Neural cell (in vitro differentiated cells): Measurements from ENCODE around the gene PPCDC. TPM values are rescaled to one million over a fixed set of nuclear protein-coding genes. Genes with fewer than 3 reads are reported as not detected.
"Not testable (repeated sequence)": the region's sequence is repeated elsewhere in the genome, so short reads cannot be mapped to it uniquely, and the experiment has no call there.

Experiments used
- H2AFZ ChIP-seq: fragments of 200-600, 300-800 bp; sonication (generic), shearing (Covaris generic); 2 replicates; pipeline ENCODE4 v1.6.0; 2014; ENCODE audit warnings: low read depth, mild to moderate bottlenecking, antibody characterized with exemption, low read length, moderate library complexity
- H3F3A ChIP-seq: fragments of 200-600 bp; shearing (Covaris generic); 2 replicates; pipeline ENCODE4 v1.6.1; 2016; ENCODE audit warnings: mild to moderate bottlenecking, moderate library complexity, mixed read lengths, antibody characterized with exemption, low read length; ENCODE audit not compliant: insufficient read depth, poor library complexity, severe bottlenecking
- H3K27ac ChIP-seq: fragments of 200-600, 300-800 bp; sonication (generic), shearing (Covaris generic); 2 replicates; pipeline ENCODE4 v1.5.1; 2014; ENCODE audit warnings: mild to moderate bottlenecking, low read length, moderate library complexity
- H3K27me3 ChIP-seq: fragments of 300-800, 200-600 bp; sonication (generic), shearing (Covaris generic); 2 replicates; pipeline ENCODE4 v1.6.0; 2014; ENCODE audit warnings: mild to moderate bottlenecking, low read depth, low read length, moderate library complexity; ENCODE audit not compliant: insufficient read depth
- H3K36me3 ChIP-seq: fragments of 300-800, 200-600 bp; sonication (generic), shearing (Covaris generic); 2 replicates; pipeline ENCODE4 v1.5.1; 2014; ENCODE audit warnings: mild to moderate bottlenecking, antibody characterized with exemption, low read length, moderate library complexity; ENCODE audit not compliant: insufficient read depth
- H3K4me2 ChIP-seq: fragments of 300-800, 200-600 bp; sonication (generic), shearing (Covaris generic); 2 replicates; pipeline ENCODE4 v1.6.0; 2014; ENCODE audit warnings: mild to moderate bottlenecking, low read length
- H3K4me3 ChIP-seq: fragments of 300-800, 200-600 bp; sonication (generic), shearing (Covaris generic); 2 replicates; pipeline ENCODE4 v1.5.1; 2014; ENCODE audit warnings: mild to moderate bottlenecking, low read length, moderate library complexity
- H3K79me2 ChIP-seq: fragments of 200-600 bp; shearing (Covaris generic); replicated peaks from 2 replicates; pipeline ENCODE4 v1.6.0; 2014; ENCODE audit warnings: mild to moderate bottlenecking, low read length, moderate library complexity; ENCODE audit not compliant: insufficient read depth
- H3K9ac ChIP-seq: fragments of 300-800, 200-600 bp; sonication (generic), shearing (Covaris generic); 2 replicates; pipeline ENCODE4 v1.6.1; 2016; ENCODE audit warnings: mild to moderate bottlenecking, low read length, mixed read lengths
- H3K9me2 ChIP-seq: fragments of 200-600 bp; shearing (Covaris generic); 2 replicates; pipeline ENCODE4 v1.6.1; 2016; ENCODE audit warnings: mild to moderate bottlenecking, low read length, mixed read lengths; ENCODE audit not compliant: insufficient read depth
- H3K9me3 ChIP-seq: fragments of 200-600, 300-800 bp; sonication (generic), shearing (Covaris generic); 2 replicates; pipeline ENCODE4 v1.6.1; 2016; ENCODE audit warnings: mild to moderate bottlenecking, mixed run types, low read length, moderate library complexity, mixed read lengths
- H4K20me1 ChIP-seq: fragments of 200-600 bp; shearing (Covaris generic); 2 replicates; pipeline ENCODE4 v1.6.1; 2016; ENCODE audit warnings: mild to moderate bottlenecking, mixed run types; ENCODE audit not compliant: insufficient read depth
- EP300 ChIP-seq: fragments of 450-650 bp; conservative IDR thresholded peaks from 2 replicates; pipeline ENCODE4 v1.6.1; 2014; ENCODE audit warnings: antibody characterized with exemption, mild to moderate bottlenecking, moderate library complexity; ENCODE audit not compliant: poor library complexity, severe bottlenecking
- EZH2 ChIP-seq: fragments of 200-600, 300-800 bp; shearing (Covaris generic), sonication (generic); IDR thresholded peaks from 2 replicates; pipeline ENCODE4 v1.6.1; 2014; ENCODE audit warnings: antibody characterized with exemption, low read length, borderline replicate concordance, mild to moderate bottlenecking; ENCODE audit not compliant: insufficient read depth, poor library complexity, severe bottlenecking
- MXI1 ChIP-seq: fragments of 450-650 bp; conservative IDR thresholded peaks from 2 replicates; pipeline ENCODE4 v1.6.1; 2014; ENCODE audit warnings: antibody characterized with exemption, mild to moderate bottlenecking; ENCODE audit not compliant: poor library complexity, severe bottlenecking
- POLR2AphosphoS5 ChIP-seq: IDR thresholded peaks from 2 replicates; pipeline ENCODE4 v1.6.1; 2012
- RAD21 ChIP-seq: fragments of 450-650 bp; conservative IDR thresholded peaks from 2 replicates; pipeline ENCODE4 v1.6.1; 2014; ENCODE audit warnings: antibody characterized with exemption, mild to moderate bottlenecking, moderate library complexity
- SMC3 ChIP-seq: fragments of 450-650 bp; conservative IDR thresholded peaks from 2 replicates; pipeline ENCODE4 v1.6.1; 2014; ENCODE audit warnings: antibody characterized with exemption, mild to moderate bottlenecking, moderate library complexity; ENCODE audit not compliant: poor library complexity
- TAF1 ChIP-seq: IDR thresholded peaks from 2 replicates; pipeline ENCODE4 v1.6.1; 2012; ENCODE audit warnings: low read depth
- polyA plus RNA-seq: library from polyadenylated mRNA; depleted of rRNA; stranded (reverse); fragments of >200 nt; gene quantifications from 2 replicates; pipeline ENCODE4 v1.2.3, GENCODE V29; 2014
- TF ChIP-seq, protein P1 (sequence below): IDR thresholded peaks from 2 replicates; pipeline ENCODE4 v1.6.1; 2012; ENCODE audit warnings: borderline replicate concordance
- TF ChIP-seq, protein P2 (sequence below): fragments of 450-650 bp; IDR thresholded peaks from 2 replicates; pipeline ENCODE4 v1.5.1; 2014; ENCODE audit warnings: antibody characterized with exemption, mild to moderate bottlenecking, moderate library complexity; ENCODE audit not compliant: poor library complexity, severe bottlenecking

The PPCDC gene
- polyA plus RNA-seq, 1 donor from 2014 or later, result 13.6 TPM

DNA sequence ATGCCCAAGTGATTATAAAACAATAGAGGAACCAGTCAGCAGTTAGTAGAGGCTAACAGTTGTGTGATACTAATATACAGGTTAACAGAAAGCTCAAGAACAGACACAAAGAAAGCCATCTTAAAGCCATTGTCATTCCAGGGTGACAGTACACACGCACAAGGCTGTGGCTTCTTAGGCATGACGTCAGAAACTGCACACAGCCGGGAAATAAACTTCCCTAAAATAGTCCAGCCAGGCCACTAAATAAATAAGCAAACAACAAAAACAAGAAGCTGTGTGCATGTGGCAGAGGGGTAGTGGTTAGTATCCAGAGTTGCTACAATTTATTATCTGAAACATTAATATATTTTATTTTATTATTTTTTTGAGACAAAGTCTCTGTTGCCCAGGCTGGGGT is 49.8 kb downstream of the PPCDC start:
- TF ChIP-seq EP300 (no peak), MXI1 (no peak), RAD21 (no peak), POLR2AphosphoS5 (no peak), EZH2 (no peak), TAF1 (no peak), SMC3 (no peak)
- TF ChIP-seq, protein P1, sequence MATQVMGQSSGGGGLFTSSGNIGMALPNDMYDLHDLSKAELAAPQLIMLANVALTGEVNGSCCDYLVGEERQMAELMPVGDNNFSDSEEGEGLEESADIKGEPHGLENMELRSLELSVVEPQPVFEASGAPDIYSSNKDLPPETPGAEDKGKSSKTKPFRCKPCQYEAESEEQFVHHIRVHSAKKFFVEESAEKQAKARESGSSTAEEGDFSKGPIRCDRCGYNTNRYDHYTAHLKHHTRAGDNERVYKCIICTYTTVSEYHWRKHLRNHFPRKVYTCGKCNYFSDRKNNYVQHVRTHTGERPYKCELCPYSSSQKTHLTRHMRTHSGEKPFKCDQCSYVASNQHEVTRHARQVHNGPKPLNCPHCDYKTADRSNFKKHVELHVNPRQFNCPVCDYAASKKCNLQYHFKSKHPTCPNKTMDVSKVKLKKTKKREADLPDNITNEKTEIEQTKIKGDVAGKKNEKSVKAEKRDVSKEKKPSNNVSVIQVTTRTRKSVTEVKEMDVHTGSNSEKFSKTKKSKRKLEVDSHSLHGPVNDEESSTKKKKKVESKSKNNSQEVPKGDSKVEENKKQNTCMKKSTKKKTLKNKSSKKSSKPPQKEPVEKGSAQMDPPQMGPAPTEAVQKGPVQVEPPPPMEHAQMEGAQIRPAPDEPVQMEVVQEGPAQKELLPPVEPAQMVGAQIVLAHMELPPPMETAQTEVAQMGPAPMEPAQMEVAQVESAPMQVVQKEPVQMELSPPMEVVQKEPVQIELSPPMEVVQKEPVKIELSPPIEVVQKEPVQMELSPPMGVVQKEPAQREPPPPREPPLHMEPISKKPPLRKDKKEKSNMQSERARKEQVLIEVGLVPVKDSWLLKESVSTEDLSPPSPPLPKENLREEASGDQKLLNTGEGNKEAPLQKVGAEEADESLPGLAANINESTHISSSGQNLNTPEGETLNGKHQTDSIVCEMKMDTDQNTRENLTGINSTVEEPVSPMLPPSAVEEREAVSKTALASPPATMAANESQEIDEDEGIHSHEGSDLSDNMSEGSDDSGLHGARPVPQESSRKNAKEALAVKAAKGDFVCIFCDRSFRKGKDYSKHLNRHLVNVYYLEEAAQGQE, result no peak
- TF ChIP-seq, protein P2, sequence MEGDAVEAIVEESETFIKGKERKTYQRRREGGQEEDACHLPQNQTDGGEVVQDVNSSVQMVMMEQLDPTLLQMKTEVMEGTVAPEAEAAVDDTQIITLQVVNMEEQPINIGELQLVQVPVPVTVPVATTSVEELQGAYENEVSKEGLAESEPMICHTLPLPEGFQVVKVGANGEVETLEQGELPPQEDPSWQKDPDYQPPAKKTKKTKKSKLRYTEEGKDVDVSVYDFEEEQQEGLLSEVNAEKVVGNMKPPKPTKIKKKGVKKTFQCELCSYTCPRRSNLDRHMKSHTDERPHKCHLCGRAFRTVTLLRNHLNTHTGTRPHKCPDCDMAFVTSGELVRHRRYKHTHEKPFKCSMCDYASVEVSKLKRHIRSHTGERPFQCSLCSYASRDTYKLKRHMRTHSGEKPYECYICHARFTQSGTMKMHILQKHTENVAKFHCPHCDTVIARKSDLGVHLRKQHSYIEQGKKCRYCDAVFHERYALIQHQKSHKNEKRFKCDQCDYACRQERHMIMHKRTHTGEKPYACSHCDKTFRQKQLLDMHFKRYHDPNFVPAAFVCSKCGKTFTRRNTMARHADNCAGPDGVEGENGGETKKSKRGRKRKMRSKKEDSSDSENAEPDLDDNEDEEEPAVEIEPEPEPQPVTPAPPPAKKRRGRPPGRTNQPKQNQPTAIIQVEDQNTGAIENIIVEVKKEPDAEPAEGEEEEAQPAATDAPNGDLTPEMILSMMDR, result no peak
- H3K36me3 ChIP-seq, result no peaks in the 10 kb centered on the region
- no peaks in the 10 kb centered on the region for H4K20me1 ChIP-seq
- no peak overlapping the region for H3K4me2 ChIP-seq
- no peak overlapping the region for H2AFZ ChIP-seq
- H3K79me2 ChIP-seq, result no peaks in the 10 kb centered on the region
- H3F3A ChIP-seq, result no peaks in the 10 kb centered on the region
- H3K27ac ChIP-seq, result no peak overlapping the region
- H3K9me3 ChIP-seq, result no peaks in the 10 kb centered on the region
- no peak overlapping the region for H3K9ac ChIP-seq
- no peaks in the 10 kb centered on the region for H3K9me2 ChIP-seq
- H3K4me3 ChIP-seq, result no peak overlapping the region
- H3K27me3 ChIP-seq, result no peaks in the 10 kb centered on the region

DNA sequence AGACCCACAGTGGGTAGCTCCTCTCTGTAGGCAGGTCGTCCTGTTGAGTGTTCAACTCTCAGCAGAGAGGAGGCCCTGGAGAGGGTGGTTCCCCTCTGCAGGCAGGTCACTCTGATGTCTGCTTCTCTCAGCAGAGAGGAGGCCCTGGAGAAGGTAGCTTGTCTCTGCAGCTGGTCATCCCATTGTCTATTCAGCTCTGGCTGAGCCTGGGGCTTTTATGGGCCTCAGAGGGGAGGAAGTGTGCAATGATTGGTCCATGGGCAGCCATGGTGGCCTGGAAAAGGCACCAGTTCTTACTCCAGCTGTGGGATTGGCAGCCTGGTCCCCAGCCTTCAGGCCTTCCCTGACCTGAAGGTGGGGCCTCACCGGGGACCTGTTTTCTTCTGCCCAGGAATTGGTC is 52.9 kb downstream of the PPCDC start:
- H3K27me3 ChIP-seq, result no peaks in the 10 kb centered on the region
- H3F3A ChIP-seq, result no peaks in the 10 kb centered on the region
- TF ChIP-seq MXI1 (no peak), EP300 (no peak), POLR2AphosphoS5 (no peak), EZH2 (no peak), SMC3 (no peak), RAD21 (no peak), TAF1 (no peak)
- TF ChIP-seq, protein P1, result no peak
- TF ChIP-seq, protein P2, result no peak
- no peaks in the 10 kb centered on the region for H3K79me2 ChIP-seq
- no peaks in the 10 kb centered on the region for H4K20me1 ChIP-seq
- no peak overlapping the region for H3K4me2 ChIP-seq
- no peaks in the 10 kb centered on the region for H3K9me2 ChIP-seq
- H2AFZ ChIP-seq, result no peak overlapping the region
- no peak overlapping the region for H3K9ac ChIP-seq
- no peak overlapping the region for H3K4me3 ChIP-seq
- H3K27ac ChIP-seq, result no peak overlapping the region
- no peaks in the 10 kb centered on the region for H3K36me3 ChIP-seq
- no peaks in the 10 kb centered on the region for H3K9me3 ChIP-seq

DNA sequence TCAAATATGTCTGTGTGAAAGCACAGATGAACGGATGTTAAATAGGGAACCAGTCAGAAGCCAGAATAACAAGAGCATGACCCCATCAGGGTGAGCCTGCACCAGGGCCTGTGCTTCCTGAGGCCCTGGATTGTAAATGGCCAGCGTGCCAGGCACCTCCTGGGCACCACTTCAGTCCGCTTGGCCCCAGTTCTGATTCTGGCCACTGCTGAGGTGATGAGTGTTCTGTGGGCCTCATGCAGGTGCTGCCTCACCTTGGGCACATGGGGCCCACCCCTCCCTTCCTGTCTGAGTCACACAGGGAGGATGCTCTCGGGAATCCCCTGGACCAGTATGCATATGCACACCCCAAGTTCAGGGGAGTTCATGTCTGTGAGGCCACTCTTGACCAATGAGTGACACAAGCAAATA is 54.2 kb downstream of the PPCDC start:
- H4K20me1 ChIP-seq, H3K27ac ChIP-seq, H3K9me3 ChIP-seq, H3K27me3 ChIP-seq, H3K9ac ChIP-seq, H3K4me3 ChIP-seq, H3K4me2 ChIP-seq, H3K36me3 ChIP-seq, H3K9me2 ChIP-seq, H3F3A ChIP-seq, H2AFZ ChIP-seq, H3K79me2 ChIP-seq: not testable (repeated sequence)
